ENCODE measurements around the gene OR10G2.
"Not testable (repeated sequence)": the region's sequence is repeated elsewhere in the genome, so short reads cannot be mapped to it uniquely, and the experiment has no call there.

Gene OR10G2

DNA sequence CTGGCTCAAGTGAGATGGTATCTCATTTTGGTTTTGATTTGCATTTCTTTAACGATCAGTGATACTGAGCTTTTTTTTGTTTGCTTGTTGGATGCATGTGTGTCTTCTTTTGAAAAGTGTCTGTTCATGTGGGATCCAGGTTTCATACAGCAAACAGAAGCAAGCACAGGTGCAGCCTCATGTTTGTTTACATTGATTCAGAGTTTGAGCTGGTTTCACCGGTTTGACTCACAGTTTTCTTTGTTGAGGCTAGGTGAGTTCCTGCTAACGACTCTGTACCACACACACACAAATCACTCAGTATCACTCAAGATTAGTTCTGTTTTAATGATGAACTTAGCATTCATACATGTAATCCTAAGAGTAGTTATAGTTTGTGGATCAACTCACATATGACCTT is 3.7 kb downstream of the OR10G2 start:
- no peaks in the 10 kb centered on the region for H3K4me1 ChIP-seq (ENCODE audit: insufficient read depth, low read length)

GRCh38 chr14:21630503-21630902 is 4.2 kb downstream of the OR10G2 start:
- not testable (repeated sequence) for H3K9me3 ChIP-seq (ENCODE audit: control insufficient read depth, insufficient read depth, low read length); H3K4me1 ChIP-seq (ENCODE audit: insufficient read depth, low read length); H3K36me3 ChIP-seq (ENCODE audit: insufficient read depth, low read length); H3K9ac ChIP-seq (ENCODE audit: low read depth, low read length)

More for the DNA sequence above, 3.7 kb downstream of the OR10G2 start:
- no peaks in the 10 kb centered on the region for H3K9me3 ChIP-seq (ENCODE audit: control insufficient read depth, insufficient read depth, low read length)
- no peaks in the 10 kb centered on the region for H3K36me3 ChIP-seq (ENCODE audit: insufficient read depth, low read length)
- no peak overlapping the region for H3K9ac ChIP-seq (ENCODE audit: low read depth, low read length)

GRCh38 chr14:21626491-21627230 is 8.1 kb downstream of the OR10G2 start:
- no peak overlapping the region for H3K9ac ChIP-seq (ENCODE audit: low read depth, low read length)
- no peaks in the 10 kb centered on the region for H3K4me1 ChIP-seq (ENCODE audit: insufficient read depth, low read length)
- H3K9me3 ChIP-seq (ENCODE audit: control insufficient read depth, insufficient read depth, low read length), result no peaks in the 10 kb centered on the region
- H3K36me3 ChIP-seq (ENCODE audit: insufficient read depth, low read length), result no peaks in the 10 kb centered on the region

- no peaks in the 10 kb centered on the region for H3K9me3 ChIP-seq (ENCODE audit: control insufficient read depth, insufficient read depth, low read length)
- H3K36me3 ChIP-seq (ENCODE audit: insufficient read depth, low read length), result no peaks in the 10 kb centered on the region
- H3K4me1 ChIP-seq (ENCODE audit: insufficient read depth, low read length), result peaks cover 5% of the 10 kb centered on the region; the same call in 1 of the 2 replicates
- no peak overlapping the region; the same call in 1 of the 2 replicates for H3K9ac ChIP-seq (ENCODE audit: low read depth, low read length)
Measured at GRCh38 chr14:21617614-21618013, 17.1 kb downstream of the OR10G2 start.

DNA sequence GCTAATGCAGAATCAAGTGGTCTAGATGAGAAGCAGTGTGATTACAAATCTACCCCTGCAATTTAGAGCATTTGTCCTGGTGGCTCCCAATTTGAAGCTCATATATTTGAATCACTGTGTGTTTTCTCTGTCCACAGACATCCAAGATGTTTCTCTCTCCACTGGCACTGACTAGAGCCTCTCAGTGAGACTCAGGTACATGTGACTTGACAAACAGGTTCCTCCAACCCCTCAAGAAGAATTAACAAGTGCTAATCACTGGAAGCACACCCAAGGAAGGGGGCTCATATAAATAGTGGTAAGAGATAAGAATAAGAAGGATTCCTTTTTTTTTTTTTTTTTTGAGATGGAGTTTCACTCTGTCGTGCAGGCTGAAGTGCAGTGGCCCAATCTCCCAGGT is 20.5 kb downstream of the OR10G2 start:
- Histone ChIP-seq H3K4me1 (ENCODE audit: insufficient read depth, low read length) (peaks cover 5% of the 10 kb centered on the region), H3K9ac (ENCODE audit: low read depth, low read length) (no peak overlapping the region), H3K9me3 (ENCODE audit: control insufficient read depth, insufficient read depth, low read length) (no peaks in the 10 kb centered on the region), H3K36me3 (ENCODE audit: insufficient read depth, low read length) (no peaks in the 10 kb centered on the region)

- Histone ChIP-seq H3K4me1 (ENCODE audit: insufficient read depth, low read length) (peaks cover 2% of the 10 kb centered on the region), H3K9ac (ENCODE audit: low read depth, low read length) (no peak overlapping the region), H3K36me3 (ENCODE audit: insufficient read depth, low read length) (no peaks in the 10 kb centered on the region), H3K9me3 (ENCODE audit: control insufficient read depth, insufficient read depth, low read length) (no peaks in the 10 kb centered on the region)
Measured at GRCh38 chr14:21612324-21612723, 22.4 kb downstream of the OR10G2 start.

- not testable (repeated sequence) for H3K9me3 ChIP-seq (ENCODE audit: control insufficient read depth, insufficient read depth, low read length); H3K36me3 ChIP-seq (ENCODE audit: insufficient read depth, low read length); H3K4me1 ChIP-seq (ENCODE audit: insufficient read depth, low read length); H3K9ac ChIP-seq (ENCODE audit: low read depth, low read length)
Measured at GRCh38 chr14:21602181-21602580, 32.6 kb downstream of the OR10G2 start.

DNA sequence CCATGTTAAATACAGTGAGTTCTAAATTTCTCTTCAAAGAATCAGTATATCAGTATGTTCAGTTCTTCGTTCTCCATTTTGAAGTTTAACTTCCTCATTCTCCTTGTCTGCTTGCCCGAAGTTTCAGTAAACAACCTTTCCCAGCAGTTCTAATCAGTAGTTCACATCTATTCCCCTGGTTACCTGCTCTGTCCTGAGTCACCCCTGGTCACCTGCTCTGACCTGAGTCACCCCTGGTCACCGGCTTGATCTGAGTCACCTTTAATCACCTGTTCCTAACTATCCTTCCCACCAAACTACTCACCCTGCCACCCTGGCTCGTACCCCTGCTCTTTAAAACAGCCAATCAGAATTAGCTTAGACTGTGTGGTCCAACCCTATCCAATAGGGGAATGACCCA is 45.4 kb downstream of the OR10G2 start:
- H3K9me3 ChIP-seq (ENCODE audit: control insufficient read depth, insufficient read depth, low read length), result no peaks in the 10 kb centered on the region; the same call in 1 of the 2 replicates
- H3K4me1 ChIP-seq (ENCODE audit: insufficient read depth, low read length), result no peaks in the 10 kb centered on the region
- H3K36me3 ChIP-seq (ENCODE audit: insufficient read depth, low read length), result no peaks in the 10 kb centered on the region
- H3K9ac ChIP-seq (ENCODE audit: low read depth, low read length), result no peak overlapping the region

Measured in ES-I3 (cell line).